Smooth muscle cell of the brain vasculature (primary cell): ENCODE data around the gene PDILT.
"Not testable (repeated sequence)": the region's sequence is repeated elsewhere in the genome, so short reads cannot be mapped to it uniquely, and the experiment has no call there.

Experiments
- DNase-seq: peaks from one replicate; pipeline ENCODE4 v3.0.0-alpha.2; 2012; ENCODE audit warnings: low read depth, low spot score

Gene PDILT

DNA sequence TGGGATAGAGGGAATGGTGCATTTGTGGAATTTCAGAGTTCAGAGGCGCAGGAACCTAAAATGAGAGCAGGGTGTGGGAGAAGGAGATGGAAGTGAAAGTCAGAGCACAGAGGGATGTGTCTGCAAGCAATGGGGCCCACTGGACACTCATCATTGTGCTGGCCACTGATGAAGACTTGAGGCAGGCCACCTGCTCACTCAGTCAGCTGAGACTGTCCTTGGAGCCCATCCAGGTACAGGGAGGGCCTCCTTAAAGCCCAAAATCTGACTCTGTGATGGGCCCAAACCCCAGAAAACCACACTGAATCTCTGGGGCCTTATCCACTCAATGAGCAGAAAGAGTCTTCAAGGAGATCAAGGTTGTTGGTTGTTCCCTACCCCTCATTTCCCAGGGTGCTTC is 82.9 kb downstream of the PDILT start:
- DNase-seq = no peak

DNA sequence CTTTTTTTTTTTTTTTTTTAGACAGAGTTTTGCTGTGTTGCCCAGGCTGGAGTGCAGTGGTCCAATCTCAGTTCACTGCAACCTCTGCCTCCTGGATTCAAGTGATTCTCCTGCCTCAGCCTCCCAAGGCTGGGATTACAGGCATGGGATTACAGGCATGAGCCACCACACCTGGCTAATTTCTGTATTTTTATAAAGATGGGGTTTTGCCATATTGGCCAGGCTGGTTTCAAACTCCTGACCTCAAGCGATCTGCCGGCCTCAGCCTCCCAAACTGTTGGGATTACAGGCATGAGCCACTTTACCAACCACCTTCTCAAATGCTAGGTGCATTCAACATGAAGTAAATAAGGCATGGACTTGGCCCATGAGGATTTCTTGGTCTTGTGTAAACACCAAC is 83.5 kb downstream of the PDILT start:
- not testable (repeated sequence) for DNase-seq

DNA sequence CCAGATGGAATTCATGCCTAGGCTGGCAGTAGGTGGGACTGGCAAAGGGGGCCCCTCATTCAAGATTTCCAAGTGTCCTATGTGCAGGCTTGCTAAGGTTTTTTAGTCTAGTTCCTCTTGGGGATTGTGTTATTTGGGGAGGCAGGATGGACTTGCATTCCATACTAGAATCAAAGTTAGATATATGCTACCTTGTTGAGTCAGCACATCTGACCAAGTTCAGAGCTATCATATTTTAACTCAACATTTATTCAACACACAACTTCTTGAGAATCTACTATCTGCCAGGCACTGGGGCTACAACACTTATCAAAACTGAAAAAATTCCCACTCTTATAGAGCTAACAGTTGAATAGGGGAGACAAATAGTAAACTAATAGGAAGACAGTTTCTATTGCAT is 83.9 kb downstream of the PDILT start:
- DNase-seq = no peak

DNA sequence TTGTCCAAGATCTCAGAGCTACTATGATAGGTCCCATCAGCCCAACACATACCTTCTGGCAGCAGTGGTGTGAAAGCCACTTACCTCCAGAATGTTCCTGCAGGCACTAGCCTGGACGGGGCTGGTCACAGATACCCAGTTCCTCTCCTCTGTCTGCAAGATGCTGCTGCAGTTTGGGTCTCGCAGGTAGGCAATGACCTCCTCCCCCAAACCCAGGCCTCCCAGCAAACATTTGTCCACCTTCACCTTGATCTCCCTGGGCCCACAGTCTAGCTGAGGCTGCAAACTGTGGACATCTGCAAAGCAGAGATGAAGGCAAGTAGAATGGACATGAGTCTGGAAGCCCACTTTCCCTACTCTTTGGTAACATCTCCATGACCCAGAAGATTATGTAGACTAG is 84.4 kb downstream of the PDILT start:
- no peak for DNase-seq

DNA sequence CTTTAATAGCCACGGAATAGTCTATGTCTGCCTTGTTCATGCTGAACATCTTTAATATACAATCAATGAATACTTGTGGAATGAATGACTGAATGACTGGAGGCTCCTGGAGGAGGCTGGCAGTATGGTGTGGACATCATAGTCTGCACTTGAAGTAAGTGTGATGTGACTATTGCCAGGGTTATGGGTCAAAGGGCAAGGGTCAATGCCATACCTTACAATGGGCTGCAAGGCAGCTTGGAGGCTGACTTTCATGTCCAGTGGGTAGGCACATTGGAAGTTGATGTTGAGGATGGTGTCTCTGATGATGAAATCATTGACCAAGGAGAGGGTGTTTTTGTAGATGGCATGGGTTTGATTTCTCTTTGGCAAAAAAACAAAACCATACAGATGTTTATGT is 85.1 kb downstream of the PDILT start:
- DNase-seq = no peak

DNA sequence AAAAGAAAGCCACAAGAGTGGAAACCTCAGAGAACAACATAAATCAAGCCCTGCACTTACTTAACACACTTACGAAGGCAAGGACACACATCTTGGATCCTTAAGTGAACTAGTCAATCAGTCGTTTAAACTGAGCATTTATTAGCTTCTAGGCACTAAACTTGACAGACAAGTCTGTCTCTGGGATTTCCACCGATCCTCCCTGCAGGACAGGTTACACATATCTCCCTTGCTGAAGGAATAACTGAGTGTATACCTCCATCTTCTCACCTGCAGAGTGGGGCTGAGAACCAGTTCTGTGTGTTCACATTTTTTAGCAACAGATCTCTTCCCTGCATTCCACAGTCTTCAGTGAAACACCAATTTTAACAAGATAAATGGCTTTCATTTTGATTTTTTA is 86.1 kb downstream of the PDILT start:
- DNase-seq = no peak

DNA sequence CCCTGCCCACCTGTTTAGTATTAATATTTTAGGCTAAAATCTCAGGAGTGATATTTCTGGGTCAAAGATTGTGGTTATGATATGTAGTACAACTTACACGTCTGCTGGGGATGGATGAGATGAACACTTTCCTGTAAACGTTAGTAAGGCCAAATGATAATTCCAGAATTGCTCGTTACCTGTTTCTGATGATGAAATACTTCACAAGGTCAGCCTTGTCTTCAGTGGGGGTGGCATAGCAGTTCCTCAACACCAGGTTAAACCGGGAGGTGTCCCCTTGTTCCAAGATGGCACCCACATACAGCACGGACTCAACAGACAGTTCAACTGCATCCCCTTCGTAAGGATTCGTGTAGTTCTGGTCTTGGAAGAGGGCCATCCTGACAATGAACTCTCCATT is 86.5 kb downstream of the PDILT start:
- no peak for DNase-seq

DNA sequence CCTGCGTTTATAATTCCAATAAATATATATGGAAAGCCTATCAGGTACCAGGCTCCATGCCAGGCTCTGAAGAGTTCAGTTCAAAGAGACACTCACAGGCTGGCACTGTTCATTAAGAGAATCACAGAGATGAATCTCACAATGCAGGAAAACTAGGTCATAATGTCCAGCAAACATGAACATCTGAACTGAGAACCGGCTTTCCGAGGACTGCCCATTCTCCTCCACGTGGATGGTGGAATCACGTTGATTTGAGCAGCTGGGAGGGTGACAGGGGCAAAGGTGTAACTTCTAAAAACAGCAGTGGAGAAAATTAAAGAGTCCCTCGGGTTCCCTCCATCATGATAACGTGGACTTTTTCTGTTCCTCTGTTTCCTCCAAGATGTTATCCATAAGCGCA is 87.4 kb downstream of the PDILT start:
- DNase-seq = no peak

DNA sequence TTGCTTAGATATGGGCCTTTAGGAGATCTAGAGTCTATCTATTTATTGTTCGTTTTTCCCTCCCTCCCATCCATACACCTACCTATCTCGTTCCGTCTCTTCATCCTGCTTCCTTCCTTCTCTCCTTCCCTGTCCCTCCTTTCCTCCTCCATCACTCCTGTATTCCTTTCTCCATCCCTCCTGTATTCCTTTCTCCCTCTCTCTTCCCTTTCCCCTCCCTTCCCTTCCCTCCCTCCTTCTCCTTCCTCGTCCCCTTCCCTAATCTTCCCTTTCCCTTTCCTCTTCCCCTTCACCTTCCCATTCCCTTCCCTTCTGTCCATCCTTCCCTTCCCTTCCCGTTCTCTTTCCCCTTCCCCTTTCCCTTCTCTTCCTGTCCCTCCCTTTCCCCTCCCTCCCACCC is 87.8 kb downstream of the PDILT start:
- no peak for DNase-seq

DNA sequence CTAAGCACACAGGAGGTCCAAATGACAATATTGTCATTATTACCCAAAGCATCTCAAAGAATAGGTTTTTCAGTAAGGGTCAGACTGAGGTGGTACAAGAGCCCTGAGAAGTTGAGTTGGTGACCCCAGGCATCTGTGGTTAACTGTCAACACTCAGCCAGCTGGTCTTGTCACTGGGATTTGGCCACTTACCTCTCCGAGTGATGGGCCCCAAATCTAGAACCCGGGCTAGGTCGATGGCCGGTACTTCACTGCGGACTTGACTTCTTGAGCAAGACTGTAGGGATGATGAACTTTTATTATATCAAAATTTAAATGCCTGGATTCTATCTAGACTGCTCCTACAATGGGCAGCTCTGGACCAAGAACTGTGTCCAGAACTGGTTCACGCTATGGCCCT is 88.8 kb downstream of the PDILT start:
- DNase-seq = no peak

DNA sequence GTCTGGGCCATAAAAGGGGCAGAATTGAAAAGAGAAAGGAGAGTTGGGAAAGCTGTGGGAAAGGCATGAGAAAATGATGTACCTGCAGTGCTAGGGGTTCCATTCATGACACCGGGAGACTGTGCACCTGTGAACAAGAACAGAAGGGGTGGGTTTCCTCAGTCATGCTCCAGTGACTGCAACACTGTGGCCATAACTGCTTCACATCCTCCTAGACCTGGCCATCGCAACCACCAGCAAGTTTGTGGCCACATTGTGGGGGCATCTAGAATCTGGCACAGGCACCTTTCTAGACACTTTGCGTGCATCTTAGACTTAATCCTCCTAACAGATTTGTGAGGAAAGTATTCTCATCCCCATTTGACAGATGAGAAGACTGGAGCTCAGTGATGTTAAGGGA is 90.0 kb downstream of the PDILT start:
- no peak for DNase-seq

DNA sequence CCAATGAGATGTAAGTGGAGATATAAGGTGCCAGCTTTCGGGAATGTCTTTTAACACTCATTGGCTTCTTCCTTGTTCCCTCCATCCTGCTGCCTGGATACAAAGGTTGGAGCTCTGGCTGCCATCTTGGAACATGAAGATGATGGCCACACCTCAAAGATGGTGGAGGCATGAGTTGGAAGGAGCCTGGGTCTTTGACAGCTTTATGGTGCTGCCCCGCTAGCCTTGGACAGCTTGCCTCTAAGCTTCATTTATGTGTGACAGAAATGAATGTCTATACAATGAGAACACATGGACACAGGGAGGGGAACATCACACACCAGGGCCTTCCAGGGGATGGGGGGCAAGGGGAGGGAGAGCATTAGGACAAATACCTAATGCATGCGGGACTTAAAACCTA is 90.8 kb downstream of the PDILT start:
- no peak for DNase-seq

DNA sequence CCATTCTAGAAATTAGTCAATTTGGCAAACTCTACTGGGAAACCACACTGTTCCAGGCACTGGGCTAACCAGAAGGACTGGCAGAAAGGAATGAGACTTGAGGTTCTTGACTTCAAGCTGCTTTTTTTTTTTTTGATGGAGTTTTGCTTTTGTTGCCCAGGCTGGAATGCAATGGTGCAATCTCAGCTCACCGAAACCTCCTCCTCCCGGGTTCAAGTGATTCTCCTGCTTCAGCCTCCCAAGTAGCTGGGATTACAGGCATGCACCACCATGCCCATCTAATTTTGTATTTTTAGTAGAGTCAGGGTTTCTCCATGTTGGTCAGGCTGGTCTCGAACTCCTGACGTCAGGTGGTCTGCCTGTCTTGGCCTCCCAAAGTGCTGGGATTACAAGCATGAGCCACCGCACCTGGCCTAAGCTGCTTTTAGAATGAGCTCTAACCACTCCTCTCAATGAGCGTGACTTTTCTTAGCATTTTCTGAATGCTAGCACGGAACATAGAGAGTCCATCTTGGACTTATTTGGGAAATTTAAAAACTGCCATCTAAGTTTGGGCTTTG is 91.9 kb downstream of the PDILT start:
- DNase-seq = not testable (repeated sequence)

DNA sequence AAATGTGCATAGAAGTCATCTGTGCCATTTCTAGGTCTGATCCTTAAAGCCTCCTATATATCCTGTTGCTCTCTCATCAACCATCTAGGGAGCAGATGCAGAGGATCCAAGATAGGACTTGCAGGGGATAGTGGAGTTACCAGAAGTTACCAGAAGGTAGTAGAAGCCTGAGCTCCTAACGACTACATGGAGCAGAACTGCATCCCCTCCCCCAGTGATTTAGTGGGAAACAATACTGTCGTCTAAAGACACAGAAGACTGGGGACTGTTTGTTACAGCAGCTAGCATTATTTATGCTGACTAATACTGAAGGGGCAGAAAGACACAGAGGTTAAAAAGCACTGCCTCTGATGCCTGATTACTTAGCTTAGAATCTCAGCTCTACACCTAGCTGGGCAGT is 93.0 kb downstream of the PDILT start:
- DNase-seq = no peak

DNA sequence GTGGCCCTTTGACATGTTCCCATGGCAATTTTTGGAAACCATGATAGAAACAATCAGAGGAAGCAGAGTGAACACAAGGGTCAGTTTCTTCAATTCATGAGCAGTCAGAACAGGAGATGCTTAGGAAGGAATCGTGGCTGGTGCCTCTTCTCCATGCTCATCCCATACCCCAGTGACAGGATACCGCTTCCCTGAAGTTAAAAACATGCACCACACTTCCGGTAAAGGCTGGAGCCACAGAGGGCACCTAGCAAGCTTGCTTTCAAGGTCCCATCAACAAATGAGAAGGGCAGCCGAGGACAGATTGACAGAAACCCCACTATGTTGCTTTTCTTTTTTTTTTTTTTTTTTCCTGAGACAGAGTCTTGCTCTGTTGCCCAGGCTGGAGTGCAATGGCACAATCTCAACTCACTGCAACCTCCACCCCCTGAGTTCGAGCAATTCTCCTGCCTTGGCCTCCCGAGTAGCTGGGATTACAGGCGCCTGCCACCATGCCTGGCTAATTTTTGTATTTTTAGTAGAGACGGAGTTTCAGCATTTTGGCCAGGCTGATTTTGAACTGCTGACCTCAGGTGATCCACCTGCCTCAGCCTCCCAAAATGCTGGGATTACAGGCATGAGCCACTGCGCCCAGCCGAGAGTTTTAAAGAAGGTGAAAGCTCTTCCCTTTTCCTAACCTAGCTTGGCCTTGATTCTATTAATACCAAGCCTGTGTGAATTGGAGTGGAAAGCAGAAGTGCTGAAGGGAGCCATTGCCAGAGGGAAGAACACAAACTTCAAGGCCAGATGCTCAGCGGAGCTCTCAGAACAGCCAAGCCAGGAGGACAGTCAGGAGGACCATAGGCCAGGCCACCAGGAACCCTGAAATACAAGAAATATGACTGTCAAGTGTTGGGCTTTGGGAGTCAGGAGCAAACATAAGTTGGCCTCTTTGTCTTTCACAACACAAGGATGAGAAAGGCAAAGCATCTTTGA is 93.8 kb downstream of the PDILT start:
- no peak for DNase-seq

DNA sequence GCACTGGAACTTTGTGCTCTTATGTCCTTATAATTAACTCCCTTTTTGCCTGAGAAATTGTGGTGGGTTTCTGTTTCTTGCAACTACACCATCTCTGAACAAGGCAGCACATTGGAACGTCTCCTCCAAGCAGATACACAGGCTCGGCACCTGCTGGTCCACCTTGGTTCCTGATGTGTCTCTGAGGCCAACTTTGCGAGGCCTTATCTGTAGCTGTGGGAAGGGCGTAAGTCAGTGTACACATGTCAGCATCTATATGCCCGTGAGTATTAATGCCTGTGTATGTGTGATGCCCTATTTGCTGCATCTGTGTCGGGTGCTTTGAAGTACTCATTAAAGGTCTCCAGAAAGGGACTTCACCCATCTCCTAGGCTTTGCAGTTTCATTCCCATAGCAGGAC is 94.8 kb downstream of the PDILT start:
- no peak for DNase-seq
